HCT116 (cell line): ENCODE measurements around the gene ZNF683. TPM values are rescaled to one million over a fixed set of nuclear protein-coding genes. Genes with fewer than 3 reads are reported as not detected.

Experiments used
- ATAC-seq: fragments of 200-7000 bp; cut with Tn5 transposase; 2 replicates; pipeline ENCODE4 v1.9.1; 2020; ENCODE audit warnings: mild to moderate bottlenecking, moderate library complexity
- BruUV-seq: library from RNA; stranded (reverse); fragments of 400-500 nt; replicated peaks from 2 replicates; lab custom pipeline; 2021; lab: Mats Ljungman, UMichigan
- CTCF ChIA-PET: fragments of 300-600 bp; sonication (Branson Sonifier 250); formaldehyde crosslinking; loops from one replicate; lab custom pipeline; 2021; ENCODE audit warnings: antibody characterized with exemption; lab: Charles Lee
- POLR2A ChIA-PET: fragments of 300-600, 350-600 bp; sonication (Branson Sonifier 250); formaldehyde crosslinking; loops from one replicate; lab custom pipeline; 2021; ENCODE audit warnings: antibody characterized with exemption; lab: Charles Lee
- RAD21 ChIA-PET, 2 experiments: fragments of 300-600 bp; sonication (Branson Sonifier 250); formaldehyde crosslinking; loops; one replicate each; lab custom pipeline; 2023; ENCODE audit warnings: low total read pairs in 2 of 2; ENCODE audit not compliant: uncharacterized antibody in 2 of 2, unreplicated experiment in 2 of 2, low non-redundant PET in 1 of 2; lab: Charles Lee
- DNase-seq: peaks from one replicate; pipeline ENCODE4 v3.0.0-alpha.2; 2010; ENCODE audit warnings: low read depth, low spot score
- H2AFZ ChIP-seq: fragments of 200-600 bp; shearing (Covaris generic), sonication (generic); 2 replicates; pipeline ENCODE4 v1.6.1; 2017; ENCODE audit warnings: low read depth, mixed run types, mixed read lengths, antibody characterized with exemption, low read length; ENCODE audit not compliant: poor library complexity, severe bottlenecking
- H3K27ac ChIP-seq: 2 replicates; pipeline ENCODE4 v1.5.1; 2012; ENCODE audit warnings: low read depth, low read length
- H3K27me3 ChIP-seq: fragments of 200-600 bp; sonication (generic); 2 replicates; pipeline ENCODE4 v1.6.1; 2016; ENCODE audit warnings: mixed run types, low read length, mixed read lengths; ENCODE audit not compliant: insufficient read depth
- H3K36me3 ChIP-seq, 2 experiments: fragments of 200-500 bp in 1 of 2; fragments of 200-600 bp in 1 of 2; sonication (Bioruptor generic) in 1 of 2; sonication (generic) in 1 of 2; 2 replicates each; pipeline versions ENCODE4 v1.5.1 to v1.6.1; 2014 to 2016; ENCODE audit warnings: low read length in 2 of 2, inconsistent platforms in 1 of 2, mixed read lengths in 1 of 2, mixed run types in 1 of 2; ENCODE audit not compliant: insufficient read depth in 2 of 2, control insufficient read depth in 1 of 2
- H3K4me1 ChIP-seq, 2 experiments: fragments of 200-600 bp in 1 of 2; sonication (generic) in 1 of 2; 2 replicates each; pipeline versions ENCODE4 v1.5.1 to v1.6.1; 2012 to 2017; ENCODE audit warnings: low read length in 2 of 2, inconsistent platforms in 1 of 2, mild to moderate bottlenecking in 1 of 2, mixed read lengths in 1 of 2, mixed run types in 1 of 2, moderate library complexity in 1 of 2; ENCODE audit not compliant: insufficient read depth in 2 of 2, control insufficient read depth in 1 of 2
- H3K4me2 ChIP-seq: fragments of 200-600 bp; sonication (generic); 2 replicates; pipeline ENCODE4 v1.6.1; 2017; ENCODE audit warnings: mixed run types, low read length, mixed read lengths
- H3K4me3 ChIP-seq, 2 experiments: fragments of 200-600 bp in 1 of 2; sonication (generic) in 1 of 2; replicated peaks in 1 of 2; 2 replicates each; pipeline ENCODE4 v1.5.1; 2011 to 2016; ENCODE audit warnings: low read length in 2 of 2, control low read depth in 1 of 2, low read depth in 1 of 2, mild to moderate bottlenecking in 1 of 2, mixed read lengths in 1 of 2, mixed run types in 1 of 2
- H3K79me2 ChIP-seq: fragments of 200-600 bp; sonication (generic); 2 replicates; pipeline ENCODE4 v1.6.1; 2017; ENCODE audit warnings: mild to moderate bottlenecking, mixed run types, low read length, moderate library complexity, mixed read lengths; ENCODE audit not compliant: insufficient read depth
- H3K9ac ChIP-seq: fragments of 200-600 bp; sonication (generic); 2 replicates; pipeline ENCODE4 v1.6.1; 2016; ENCODE audit warnings: low read length, mixed read lengths
- H3K9me2 ChIP-seq: fragments of 200-600 bp; sonication (generic), shearing (Covaris generic); 2 replicates; pipeline ENCODE4 v1.6.1; 2017; ENCODE audit warnings: mixed run types, mild to moderate bottlenecking, moderate library complexity; ENCODE audit not compliant: insufficient read depth
- H3K9me3 ChIP-seq, 2 experiments: fragments of 200-500 bp in 1 of 2; fragments of 200-600 bp in 1 of 2; sonication (Bioruptor generic) in 1 of 2; sonication (generic) in 1 of 2; 2 replicates each; pipeline ENCODE4 v1.6.1; 2014 to 2017; ENCODE audit warnings: low read length in 2 of 2, mixed read lengths in 2 of 2, inconsistent platforms in 1 of 2, low read depth in 1 of 2, mild to moderate bottlenecking in 1 of 2, mixed run types in 1 of 2, moderate library complexity in 1 of 2; ENCODE audit not compliant: control insufficient read depth in 1 of 2, insufficient read depth in 1 of 2
- H4K20me1 ChIP-seq: fragments of 200-600 bp; sonication (generic), shearing (Covaris generic); 2 replicates; pipeline ENCODE4 v1.6.1; 2017; ENCODE audit warnings: mixed run types, mild to moderate bottlenecking, moderate library complexity; ENCODE audit not compliant: insufficient read depth
- ATF3 ChIP-seq: IDR thresholded peaks from 2 replicates; pipeline ENCODE4 v1.6.1; 2012
- CBX3 ChIP-seq: IDR thresholded peaks from 2 replicates; pipeline ENCODE4 v1.6.1; 2012; ENCODE audit warnings: low read depth
- CTCF ChIP-seq, 3 experiments: fragments of 200-600 bp in 1 of 3; sonication (generic) in 1 of 3; IDR thresholded peaks in 2 of 3; conservative IDR thresholded peaks in 1 of 3; 2 replicates each; pipeline ENCODE4 v1.5.1; 2012 to 2017; ENCODE audit warnings: low read depth in 2 of 3, low read length in 2 of 3, antibody characterized with exemption in 1 of 3, borderline replicate concordance in 1 of 3, control low read depth in 1 of 3, mild to moderate bottlenecking in 1 of 3, mixed read lengths in 1 of 3, mixed run types in 1 of 3, moderate library complexity in 1 of 3; ENCODE audit not compliant: insufficient read depth in 1 of 3
- ELF1 ChIP-seq: IDR thresholded peaks from 2 replicates; pipeline ENCODE4 v1.6.1; 2012; ENCODE audit warnings: low read depth, borderline replicate concordance
- POLR2A ChIP-seq: IDR thresholded peaks from 2 replicates; pipeline ENCODE4 v1.7.0; 2011; ENCODE audit warnings: borderline replicate concordance; ENCODE audit not compliant: insufficient read depth, insufficient read length; ENCODE audit errors: extremely low read depth
- POLR2AphosphoS5 ChIP-seq: IDR thresholded peaks from 2 replicates; pipeline ENCODE4 v1.6.1; 2011; ENCODE audit warnings: mild to moderate bottlenecking, low read depth, low read length, moderate library complexity
- SRF ChIP-seq: IDR thresholded peaks from 2 replicates; pipeline ENCODE4 v1.6.1; 2012; ENCODE audit warnings: low read depth
- ZNF274 ChIP-seq: fragments of 200-500 bp; sonication (Bioruptor generic); IDR thresholded peaks from 2 replicates; pipeline ENCODE4 v1.6.1; 2014; ENCODE audit warnings: mild to moderate bottlenecking, low read depth, low read length, inconsistent platforms
- intact Hi-C: fragments of 100-400 bp; cut with micrococcal nuclease; formaldehyde crosslinking; loops from 2 replicates; pipeline ENCODE4 v1.10.0; 2022
- total RNA-seq: library from RNA; stranded (reverse); gene quantifications from one replicate; pipeline ENCODE4 v1.2.1, GENCODE V29; 2021; ENCODE audit not compliant: unreplicated experiment
- TF ChIP-seq, protein P1 (sequence below): IDR thresholded peaks from 2 replicates; pipeline ENCODE4 v1.6.1; 2011; ENCODE audit warnings: mild to moderate bottlenecking, low read length, moderate library complexity; ENCODE audit not compliant: insufficient replicate concordance; ENCODE audit errors: extremely low read depth

Gene ZNF683
- total RNA-seq, 1 experiment from 2014 or later: not detected

DNA sequence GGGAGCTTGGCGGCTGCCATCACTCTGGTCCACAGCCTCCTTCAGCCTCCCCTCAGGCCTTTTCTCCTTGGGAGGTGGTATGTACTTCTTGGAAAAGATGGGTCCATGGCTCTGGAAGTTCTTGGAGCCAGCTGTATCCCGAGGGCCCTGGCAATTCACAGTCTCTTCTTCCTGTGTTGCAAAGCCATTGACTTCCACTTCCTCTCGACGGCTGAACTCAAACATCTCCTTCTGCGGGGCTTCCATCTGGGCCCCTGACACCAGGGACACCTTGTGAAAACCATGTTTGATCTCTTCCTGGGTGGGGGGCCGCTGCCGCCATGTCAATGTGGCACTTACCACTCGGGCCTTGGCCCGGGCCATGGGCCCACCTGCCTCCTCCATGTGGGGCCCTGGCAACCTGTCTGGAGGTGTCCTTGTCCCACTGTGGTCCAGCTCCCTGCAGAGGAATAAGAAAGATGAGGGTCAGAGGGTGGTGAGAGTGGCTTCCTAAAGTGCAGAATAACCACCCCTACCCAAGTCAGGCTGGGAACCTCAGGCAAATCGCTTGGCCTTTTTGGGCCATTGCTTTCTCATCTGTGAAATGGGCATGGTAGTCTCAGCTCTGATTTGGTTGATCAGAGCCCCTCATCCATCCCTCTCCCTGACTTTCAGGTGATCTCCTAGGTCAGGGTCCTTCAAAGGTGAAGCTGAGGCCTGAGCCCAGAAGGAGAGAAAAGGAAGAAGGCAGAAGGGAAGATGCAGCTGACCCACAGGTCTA is 26.1 kb downstream of the ZNF683 start:
- no peak overlapping the region for H3K9ac ChIP-seq
- H3K9me3 ChIP-seq: no peaks in the 10 kb centered on the region
- H4K20me1 ChIP-seq: no peaks in the 10 kb centered on the region
- no TSS peak for BruUV-seq
- no peaks in the 10 kb centered on the region for H3K36me3 ChIP-seq
- H3K9me2 ChIP-seq: no peaks in the 10 kb centered on the region
- intact Hi-C loops: no loop called here
- peaks cover 23 to 25% of the 10 kb centered on the region in 2 experiments for H3K4me1 ChIP-seq
- ChIA-PET RAD21 (no interaction called here), POLR2A (no interaction called here), CTCF (no interaction called here)
- no peaks in the 10 kb centered on the region for H3K79me2 ChIP-seq
- H3K27me3 ChIP-seq: no peaks in the 10 kb centered on the region
- no peak overlapping the region for H3K4me3 ChIP-seq
- no peak for ATAC-seq
- no peak for DNase-seq
- no peak overlapping the region for H3K4me2 ChIP-seq
- no peak overlapping the region for H2AFZ ChIP-seq
- no peak for TF ChIP-seq ELF1
- no peak for TF ChIP-seq CTCF (IDR thresholded peaks at IDR 0.05 in 2 of 3, conservative IDR thresholded peaks at IDR 0.05 in 1 of 3; ENCODE audit: borderline replicate concordance in 1 of 3, insufficient read depth in 1 of 3, low read depth in 2 of 3, low read length in 2 of 3)
- no peak for TF ChIP-seq CBX3
- TF ChIP-seq ATF3: no peak
- no peak for TF ChIP-seq POLR2A
- TF ChIP-seq ZNF274: no peak
- no peak for TF ChIP-seq POLR2AphosphoS5
- TF ChIP-seq SRF: no peak
- TF ChIP-seq, protein P1, sequence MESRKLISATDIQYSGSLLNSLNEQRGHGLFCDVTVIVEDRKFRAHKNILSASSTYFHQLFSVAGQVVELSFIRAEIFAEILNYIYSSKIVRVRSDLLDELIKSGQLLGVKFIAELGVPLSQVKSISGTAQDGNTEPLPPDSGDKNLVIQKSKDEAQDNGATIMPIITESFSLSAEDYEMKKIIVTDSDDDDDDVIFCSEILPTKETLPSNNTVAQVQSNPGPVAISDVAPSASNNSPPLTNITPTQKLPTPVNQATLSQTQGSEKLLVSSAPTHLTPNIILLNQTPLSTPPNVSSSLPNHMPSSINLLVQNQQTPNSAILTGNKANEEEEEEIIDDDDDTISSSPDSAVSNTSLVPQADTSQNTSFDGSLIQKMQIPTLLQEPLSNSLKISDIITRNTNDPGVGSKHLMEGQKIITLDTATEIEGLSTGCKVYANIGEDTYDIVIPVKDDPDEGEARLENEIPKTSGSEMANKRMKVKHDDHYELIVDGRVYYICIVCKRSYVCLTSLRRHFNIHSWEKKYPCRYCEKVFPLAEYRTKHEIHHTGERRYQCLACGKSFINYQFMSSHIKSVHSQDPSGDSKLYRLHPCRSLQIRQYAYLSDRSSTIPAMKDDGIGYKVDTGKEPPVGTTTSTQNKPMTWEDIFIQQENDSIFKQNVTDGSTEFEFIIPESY: no peak
- H3K27ac ChIP-seq: no peak overlapping the region
